ENCODE results near the gene UBR4.

Gene UBR4

GRCh38 chr1:19133360-19133759 lies 76.7 kb downstream of the UBR4 start:
- no peaks in the 10 kb centered on the region for H3K36me3 ChIP-seq (ENCODE audit: control insufficient read depth, insufficient read depth, low read length)

GRCh38 chr1:19130468-19130867 lies 79.6 kb downstream of the UBR4 start:
- no peak for TF ChIP-seq CTCF (IDR thresholded peaks at IDR 0.05)
- Histone ChIP-seq H3K4me3 (ENCODE audit: low read depth, low read length) (no peak overlapping the region), H3K9me3 (ENCODE audit: control insufficient read depth, low read length) (no peaks in the 10 kb centered on the region), H3K27me3 (ENCODE audit: control insufficient read depth, insufficient read depth, low read length) (no peaks in the 10 kb centered on the region), H3K79me2 (no peaks in the 10 kb centered on the region), H3K4me2 (ENCODE audit: low read length) (no peak overlapping the region), H3K27ac (no peak overlapping the region), H3K36me3 (ENCODE audit: control insufficient read depth, insufficient read depth, low read length) (no peaks in the 10 kb centered on the region), H3K9ac (no peak overlapping the region), H3K4me1 (no peaks in the 10 kb centered on the region), H2AFZ (no peak overlapping the region)

More at GRCh38 chr1:19133360-19133759, 76.7 kb downstream of the UBR4 start:
- Histone ChIP-seq H2AFZ (no peak overlapping the region), H3K9me3 (ENCODE audit: control insufficient read depth, low read length) (no peaks in the 10 kb centered on the region), H3K79me2 (no peaks in the 10 kb centered on the region), H3K4me3 (ENCODE audit: low read depth, low read length) (no peak overlapping the region), H3K4me2 (ENCODE audit: low read length) (no peak overlapping the region), H3K27ac (no peak overlapping the region), H3K27me3 (ENCODE audit: control insufficient read depth, insufficient read depth, low read length) (no peaks in the 10 kb centered on the region), H3K4me1 (no peaks in the 10 kb centered on the region), H3K9ac (no peak overlapping the region)
- TF ChIP-seq CTCF (IDR thresholded peaks at IDR 0.05), result no peak

GRCh38 chr1:19128968-19129514 lies 81.0 kb downstream of the UBR4 start:
- TF ChIP-seq CTCF (IDR thresholded peaks at IDR 0.05), result no peak
- Histone ChIP-seq H3K36me3 (ENCODE audit: control insufficient read depth, insufficient read depth, low read length) (no peaks in the 10 kb centered on the region), H2AFZ (no peak overlapping the region)

GRCh38 chr1:19124273-19124672 lies 85.8 kb downstream of the UBR4 start:
- no peak overlapping the region for H3K9ac ChIP-seq
- no peak overlapping the region for H3K27ac ChIP-seq
- no peaks in the 10 kb centered on the region for H3K36me3 ChIP-seq (ENCODE audit: control insufficient read depth, insufficient read depth, low read length)
- no peak overlapping the region for H3K4me3 ChIP-seq (ENCODE audit: low read depth, low read length)
- H3K27me3 ChIP-seq (ENCODE audit: control insufficient read depth, insufficient read depth, low read length), result no peaks in the 10 kb centered on the region
- no peak for TF ChIP-seq CTCF (IDR thresholded peaks at IDR 0.05)
- H2AFZ ChIP-seq, result no peak overlapping the region
- H3K79me2 ChIP-seq, result no peaks in the 10 kb centered on the region
- H3K4me2 ChIP-seq (ENCODE audit: low read length), result no peak overlapping the region
- no peaks in the 10 kb centered on the region for H3K4me1 ChIP-seq
- H3K9me3 ChIP-seq (ENCODE audit: control insufficient read depth, low read length), result no peaks in the 10 kb centered on the region

More at GRCh38 chr1:19128968-19129514, 81.0 kb downstream of the UBR4 start:
- no peak overlapping the region for H3K27ac ChIP-seq
- no peaks in the 10 kb centered on the region for H3K9me3 ChIP-seq (ENCODE audit: control insufficient read depth, low read length)
- no peaks in the 10 kb centered on the region for H3K79me2 ChIP-seq
- no peak overlapping the region for H3K9ac ChIP-seq
- H3K27me3 ChIP-seq (ENCODE audit: control insufficient read depth, insufficient read depth, low read length), result no peaks in the 10 kb centered on the region
- no peaks in the 10 kb centered on the region for H3K4me1 ChIP-seq
- H3K4me3 ChIP-seq (ENCODE audit: low read depth, low read length), result no peak overlapping the region
- H3K4me2 ChIP-seq (ENCODE audit: low read length), result no peak overlapping the region

- Histone ChIP-seq H3K27me3 (ENCODE audit: control insufficient read depth, insufficient read depth, low read length) (no peaks in the 10 kb centered on the region), H2AFZ (no peak overlapping the region), H3K27ac (no peak overlapping the region), H3K36me3 (ENCODE audit: control insufficient read depth, insufficient read depth, low read length) (no peaks in the 10 kb centered on the region), H3K9ac (no peak overlapping the region), H3K4me3 (ENCODE audit: low read depth, low read length) (no peak overlapping the region), H3K4me2 (ENCODE audit: low read length) (no peak overlapping the region), H3K79me2 (no peaks in the 10 kb centered on the region), H3K9me3 (ENCODE audit: control insufficient read depth, low read length) (no peaks in the 10 kb centered on the region), H3K4me1 (no peaks in the 10 kb centered on the region)
- no peak for TF ChIP-seq CTCF (IDR thresholded peaks at IDR 0.05)
These were observed 86.2 kb downstream of the UBR4 start for GRCh38 chr1:19123837-19124236.
